Astrocyte (in vitro differentiated cells and primary cell): ENCODE data around the gene BSN.

Experiments
- CTCF ChIP-seq: IDR thresholded peaks from 2 replicates; pipeline ENCODE4 v1.5.1; 2011; ENCODE audit warnings: low read depth, mild to moderate bottlenecking, inconsistent platforms, low read length, moderate library complexity; ENCODE audit not compliant: insufficient read depth
- EZH2 ChIP-seq: IDR thresholded peaks from 2 replicates; pipeline ENCODE4 v1.6.1; 2012; ENCODE audit warnings: mild to moderate bottlenecking, low read length, inconsistent platforms; ENCODE audit not compliant: insufficient read depth

GRCh38 chr3:49567406-49567805 lies 13.1 kb downstream of the BSN start:
- no peak for TF ChIP-seq EZH2
- TF ChIP-seq CTCF: no peak
